NCI-H524 treated with DMSO at 0.1 percent for 48 hours (cell line): Measurements from ENCODE around the gene TIMM9.
"Not testable (repeated sequence)": the region's sequence is repeated elsewhere in the genome, so short reads cannot be mapped to it uniquely, and the experiment has no call there.

ENCODE experiments used
- DNase-seq: peaks from one replicate; lab custom pipeline; 2025; lab: John Stamatoyannopoulos, UW

The TIMM9 gene, protein sequence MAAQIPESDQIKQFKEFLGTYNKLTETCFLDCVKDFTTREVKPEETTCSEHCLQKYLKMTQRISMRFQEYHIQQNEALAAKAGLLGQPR

DNA sequence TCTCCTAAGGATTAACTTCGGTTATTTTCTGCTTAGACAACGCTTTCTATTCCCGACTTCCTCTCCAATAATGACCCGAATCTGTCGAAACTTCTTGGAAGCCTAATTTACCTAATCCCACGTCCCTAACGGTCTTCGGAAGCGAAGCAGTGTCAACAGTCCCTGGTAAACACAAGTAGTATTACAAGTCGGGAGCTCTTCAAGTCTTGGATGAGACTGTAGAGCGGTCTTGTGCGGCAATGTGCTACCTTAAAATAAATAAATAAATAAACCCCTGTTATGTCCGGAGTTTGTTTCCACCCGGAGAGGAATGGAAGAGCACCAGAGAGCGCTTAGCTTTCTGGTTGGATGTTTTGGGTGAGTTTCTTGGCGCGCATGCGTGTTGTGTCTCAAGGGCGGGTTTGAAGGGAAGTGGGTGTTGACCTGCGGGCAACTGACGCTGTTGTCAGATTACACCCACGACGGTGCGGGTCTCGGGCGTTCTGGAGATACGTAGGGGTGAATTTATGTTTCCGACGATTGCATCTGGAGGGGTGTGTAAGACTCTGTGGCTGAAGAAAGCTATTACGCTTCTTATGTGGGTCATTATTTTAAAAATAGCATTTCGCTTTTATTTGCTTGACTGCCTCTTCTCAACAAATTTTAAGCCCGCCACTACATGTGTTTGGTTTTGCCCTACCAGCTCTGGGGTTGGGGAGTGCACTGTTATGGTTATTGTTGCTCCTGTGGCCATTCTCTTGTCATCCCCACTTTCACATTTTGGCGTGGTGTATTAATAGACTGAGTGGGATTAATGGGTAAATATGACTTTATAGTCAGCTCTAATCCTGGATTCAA is at the start of gene TIMM9, which contains the start of gene KIAA0586:
Gene TIMM9 (minus strand): TSS at position 251 of the 837 bp plus-strand sequence. CDS start 15,586 bp downstream, outside the sequence.
Gene KIAA0586 (plus strand): TSS at position 439 of the 837 bp plus-strand sequence. CDS start 546 bp downstream, outside the sequence.
- peak; percentile 98 for DNase-seq

- no peak for DNase-seq
Measured at GRCh38 chr14:58476320-58476719, 49.0 kb upstream of the TIMM9 start.

DNA sequence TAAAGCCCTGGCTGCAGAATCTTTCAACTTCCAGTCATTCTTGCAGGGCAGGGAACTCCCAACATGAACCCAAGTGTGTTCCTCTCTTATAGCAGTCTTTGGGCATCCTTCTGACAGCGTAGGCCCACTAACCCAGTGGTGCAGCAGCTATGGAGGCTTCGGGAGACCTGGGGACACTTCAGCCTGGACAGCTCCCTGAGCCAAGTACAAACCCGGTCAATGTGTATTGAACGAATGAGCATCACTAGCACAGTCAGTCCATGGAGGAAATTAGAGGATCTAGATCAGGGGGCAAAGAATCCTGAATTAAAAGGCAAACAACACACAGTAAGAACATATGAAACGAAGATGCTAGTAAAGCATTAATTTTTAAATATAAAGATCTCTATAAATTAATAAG is 42.0 kb upstream of the TIMM9 start:
- no peak for DNase-seq

GRCh38 chr14:58467575-58467974 is 40.2 kb upstream of the TIMM9 start:
- no peak for DNase-seq

GRCh38 chr14:58466459-58466858 is 39.1 kb upstream of the TIMM9 start:
- no peak for DNase-seq

DNA sequence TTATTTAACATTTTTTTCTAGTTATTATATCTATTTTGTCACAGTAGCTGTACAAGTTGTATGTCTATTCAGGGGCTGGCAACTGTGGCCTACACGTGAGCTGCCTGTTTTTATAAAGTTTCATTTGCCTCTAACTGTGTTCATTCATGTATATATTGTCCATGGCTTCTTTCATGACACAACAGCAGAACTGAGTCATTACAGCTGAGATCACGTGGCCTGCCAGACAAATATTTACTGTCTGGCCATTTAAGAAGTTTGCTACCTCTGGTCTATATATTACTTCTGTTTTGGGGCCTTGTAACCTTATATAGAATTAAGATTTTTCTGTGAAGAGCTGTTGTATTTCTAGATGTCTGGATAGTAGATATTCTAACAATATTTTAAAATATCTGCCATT is 38.1 kb upstream of the TIMM9 start:
- no peak for DNase-seq

DNA sequence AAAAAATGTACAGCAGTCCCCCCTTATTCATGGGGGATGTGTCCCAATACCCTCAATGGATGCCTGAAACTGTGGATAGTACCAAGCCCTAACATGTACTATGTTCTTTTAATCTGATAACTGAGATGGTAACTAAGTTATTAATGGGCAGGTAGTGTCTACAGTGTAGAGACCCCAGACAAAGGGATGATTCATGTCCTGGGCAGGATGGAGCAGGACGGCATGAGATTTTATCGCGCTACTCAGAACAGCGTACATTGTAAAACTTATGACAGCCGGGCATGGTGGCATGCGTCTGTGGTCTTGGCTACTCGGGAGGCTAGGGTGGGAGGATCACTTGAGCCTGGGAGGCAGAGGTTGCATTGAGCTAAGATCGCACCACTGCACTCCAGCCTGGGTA is 37.3 kb upstream of the TIMM9 start:
- no peak for DNase-seq

DNA sequence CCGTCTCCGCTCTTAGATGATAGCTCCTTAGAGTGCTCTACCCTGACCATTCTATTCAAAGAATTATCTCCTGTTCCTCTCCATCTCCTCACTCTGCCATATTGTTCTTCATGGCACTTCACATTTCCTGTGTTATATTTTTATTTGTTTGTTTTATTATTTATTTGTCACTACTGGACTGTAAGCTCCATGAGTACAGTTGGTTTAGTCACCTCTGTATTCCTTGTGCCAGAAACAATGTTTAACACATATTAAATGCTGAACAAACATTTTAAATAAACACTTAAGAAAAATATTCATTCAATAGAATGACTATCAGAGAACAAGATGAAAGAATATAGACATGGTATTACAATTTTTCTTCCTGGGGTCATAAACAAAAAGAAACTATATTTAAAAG is 35.8 kb upstream of the TIMM9 start:
- DNase-seq: no peak

- no peak for DNase-seq
Measured at GRCh38 chr14:58460772-58461171, 33.4 kb upstream of the TIMM9 start.

- no peak for DNase-seq
Measured at GRCh38 chr14:58455593-58456265, 28.4 kb upstream of the TIMM9 start.

GRCh38 chr14:58444627-58445026 is 17.3 kb upstream of the TIMM9 start:
- no peak for DNase-seq

DNA sequence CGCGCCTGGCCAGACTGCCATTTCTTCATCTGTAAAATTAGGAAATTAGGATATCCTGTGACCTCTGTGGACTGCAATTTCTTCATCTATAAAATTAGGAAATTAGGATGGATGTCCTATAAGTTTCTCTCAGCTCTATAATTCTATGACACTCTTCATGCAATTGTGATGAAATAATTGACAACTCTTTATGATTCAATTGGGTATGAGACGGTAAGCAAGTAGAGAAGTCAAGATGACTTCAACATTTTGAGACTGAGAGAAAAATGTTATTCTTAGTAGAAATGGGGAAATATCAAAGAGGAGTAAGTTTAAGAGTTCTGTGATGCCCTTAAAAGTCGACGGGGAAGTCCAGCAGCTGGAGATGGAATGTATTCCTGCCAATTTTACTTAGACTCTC is 12.1 kb upstream of the TIMM9 start:
- DNase-seq: no peak

DNA sequence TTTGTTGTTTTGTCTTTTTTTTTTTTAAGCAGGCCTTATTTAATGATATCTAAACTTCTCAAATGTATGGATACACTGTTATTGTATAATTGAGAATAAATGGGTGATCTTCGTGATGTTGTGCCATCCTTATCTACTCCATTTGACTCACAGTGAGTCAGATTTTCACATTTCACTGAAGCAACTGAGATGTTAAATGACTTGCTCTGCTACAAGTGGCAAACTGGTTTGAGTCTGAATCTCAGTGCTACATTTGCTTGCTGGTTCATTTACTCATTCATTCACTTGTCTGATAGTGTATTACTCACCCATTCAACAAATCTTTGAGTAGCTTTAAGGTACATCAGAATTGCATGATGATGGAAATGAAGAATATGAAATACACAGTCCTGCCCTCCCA is 2.8 kb upstream of the TIMM9 start:
- no peak for DNase-seq

DNA sequence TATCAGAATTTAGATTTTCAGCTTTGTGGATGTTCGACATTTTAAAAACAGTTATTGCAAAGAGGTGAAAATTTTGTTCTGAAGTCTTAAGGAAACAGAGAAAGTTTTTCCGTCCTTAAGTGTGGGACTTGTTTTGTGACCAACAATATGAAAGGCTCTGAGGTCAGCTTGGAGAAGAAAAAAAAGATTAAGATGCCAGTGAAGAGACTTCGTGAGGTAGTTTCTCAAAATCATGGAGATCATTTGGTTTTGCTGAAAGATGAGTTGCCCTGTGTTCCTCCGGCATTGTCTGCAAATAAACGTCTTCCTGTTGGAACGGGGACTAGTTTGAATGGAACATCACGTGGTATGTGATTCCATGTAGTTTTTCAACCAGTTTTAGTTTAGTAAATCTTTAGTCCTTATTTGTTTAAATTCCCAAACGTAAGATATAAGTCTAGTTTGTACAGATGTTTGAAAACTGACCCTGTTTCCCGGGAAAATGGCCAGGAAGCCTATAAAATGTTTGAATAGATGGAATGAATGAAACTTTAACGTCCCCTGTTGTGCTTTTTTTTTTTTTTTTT is 870 bp upstream of the TIMM9 start:
- peak; percentile 40 for DNase-seq

DNA sequence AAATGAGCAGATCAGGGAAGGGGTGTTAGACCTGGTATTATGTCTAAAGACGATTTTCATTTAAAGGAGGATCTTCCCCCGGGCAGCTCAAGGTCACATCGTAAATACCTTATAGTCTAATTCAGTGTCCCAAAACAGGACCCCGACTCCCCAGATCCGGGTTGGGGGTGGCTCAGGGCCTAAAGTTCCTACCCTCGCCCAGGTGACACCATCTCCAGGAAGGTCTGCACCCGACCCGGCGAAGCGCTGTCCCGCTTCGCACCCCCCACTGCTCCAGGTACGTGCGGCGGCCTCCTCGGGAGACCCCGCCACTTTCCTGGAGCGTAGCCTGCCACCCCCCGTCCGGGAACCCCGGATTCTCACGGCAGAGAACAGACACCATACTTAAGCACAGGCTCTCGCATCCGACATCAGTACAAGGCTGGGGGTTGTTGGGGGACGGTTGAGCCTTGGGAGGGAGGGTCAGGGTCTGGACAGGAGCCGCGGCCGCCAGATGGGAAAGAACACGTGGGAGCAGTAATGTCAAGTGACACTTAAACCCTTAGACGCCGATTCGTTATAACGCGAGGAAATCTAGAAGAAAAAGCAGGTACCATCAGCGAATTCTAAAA is 556 bp downstream of the TIMM9 start:
- peak; percentile 91 for DNase-seq

DNA sequence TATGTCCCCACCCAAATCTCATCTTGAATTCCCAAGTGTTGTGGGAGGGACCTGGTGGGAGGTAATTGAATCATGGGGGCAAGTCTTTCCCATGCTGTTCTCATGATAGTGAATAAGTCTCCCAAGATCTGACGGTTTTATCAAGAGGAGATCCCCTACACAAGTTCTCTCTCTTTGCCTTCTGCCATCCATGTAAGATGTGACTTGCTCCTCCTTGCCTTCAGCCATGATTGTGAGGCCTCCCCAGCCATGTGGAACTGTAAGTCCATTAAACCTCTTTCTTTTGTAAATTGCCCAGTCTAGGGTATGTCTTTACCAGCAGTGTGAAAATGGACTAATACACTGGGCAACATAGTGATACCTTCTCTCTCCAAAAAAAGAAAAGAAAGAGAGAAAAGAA is 10.4 kb downstream of the TIMM9 start:
- DNase-seq: not testable (repeated sequence)

GRCh38 chr14:58415636-58416547 is 11.4 kb downstream of the TIMM9 start:
- no peak for DNase-seq

DNA sequence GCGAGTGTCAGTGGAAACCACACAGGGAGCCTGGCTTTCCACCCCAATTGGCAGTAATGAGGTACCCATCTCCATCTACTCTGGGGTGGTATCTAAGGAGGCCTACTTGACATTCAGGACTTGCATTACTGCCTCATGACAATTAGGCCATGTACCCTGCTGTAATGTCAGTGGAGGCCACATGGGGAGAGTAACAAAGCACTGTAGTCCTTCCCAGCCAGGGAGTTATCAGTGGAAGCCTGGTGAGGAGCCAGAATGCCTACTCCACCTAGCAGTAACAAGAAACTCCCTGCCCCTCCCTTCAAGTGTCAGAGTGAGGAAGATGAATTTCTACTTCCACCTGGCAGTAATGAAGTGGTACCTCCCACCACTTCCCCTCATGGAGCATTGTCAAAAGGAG is 12.5 kb downstream of the TIMM9 start:
- peak; percentile 56 for DNase-seq

- DNase-seq: no peak
Measured at GRCh38 chr14:58408681-58409215, 18.6 kb downstream of the TIMM9 start.

DNA sequence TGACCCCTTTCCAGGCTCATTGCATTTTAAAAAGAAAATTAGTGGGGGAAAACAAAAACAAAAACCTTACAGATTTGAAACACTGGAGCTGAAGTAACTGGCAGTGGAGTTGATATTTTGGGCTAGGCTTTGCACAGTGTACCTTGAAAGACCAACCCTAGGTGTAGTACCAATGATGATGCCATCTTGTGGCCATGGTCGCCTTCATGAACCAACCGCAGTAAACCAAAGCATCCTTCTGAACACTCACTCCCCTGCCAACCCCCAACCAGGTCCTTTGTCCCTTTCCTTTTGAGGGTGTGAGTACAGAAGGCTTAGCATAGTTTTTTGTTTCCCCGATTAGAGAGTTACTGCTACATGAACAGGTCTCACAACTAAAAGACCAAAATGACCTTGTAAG is 25.7 kb downstream of the TIMM9 start:
- no peak for DNase-seq

DNA sequence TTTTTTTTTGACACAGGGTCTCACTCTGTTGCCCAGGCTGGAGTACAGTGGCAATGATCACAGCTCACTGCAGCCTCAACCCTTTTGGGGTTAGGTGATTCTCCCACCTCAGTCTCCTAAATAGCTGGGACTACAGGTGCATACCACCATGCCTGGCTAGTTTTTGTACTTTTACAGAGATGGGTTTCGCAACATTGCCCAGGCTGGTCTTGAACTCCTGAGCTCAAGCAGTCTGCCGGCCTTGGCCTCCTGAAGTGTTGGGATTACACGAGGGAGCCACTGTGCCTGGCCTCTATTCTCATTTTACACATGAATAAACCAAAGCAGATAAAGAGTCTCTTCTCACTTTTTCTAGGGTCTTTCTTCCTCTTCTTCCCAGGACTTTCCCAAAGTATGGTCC is 28.4 kb downstream of the TIMM9 start:
- no peak for DNase-seq
